CD4-positive, alpha-beta T cell treated with Interleukin-6 at 100 ng/mL for 8 hours (primary cell): ENCODE data around the gene NAALADL2.
"Not testable (repeated sequence)": the region's sequence is repeated elsewhere in the genome, so short reads cannot be mapped to it uniquely, and the experiment has no call there.

Experiments
- DNase-seq: peaks from one replicate; pipeline ENCODE4 v3.0.0-alpha.2; 2020; ENCODE audit warnings: mixed read lengths, low spot score

Gene NAALADL2

GRCh38 chr3:175131866-175132265 lies 272.7 kb downstream of the NAALADL2 start:
- not testable (repeated sequence) for DNase-seq

- DNase-seq, result not testable (repeated sequence)
Measured at GRCh38 chr3:175132706-175133105, 273.6 kb downstream of the NAALADL2 start.

- no peak for DNase-seq
Measured at GRCh38 chr3:175144368-175144767, 285.2 kb downstream of the NAALADL2 start.

GRCh38 chr3:175146258-175146657 lies 287.1 kb downstream of the NAALADL2 start:
- no peak for DNase-seq

GRCh38 chr3:175149675-175150074 lies 290.5 kb downstream of the NAALADL2 start:
- no peak for DNase-seq

GRCh38 chr3:175150812-175151401 lies 291.8 kb downstream of the NAALADL2 start:
- DNase-seq, result no peak

- no peak for DNase-seq
Measured at GRCh38 chr3:175153595-175153994, 294.5 kb downstream of the NAALADL2 start.

GRCh38 chr3:175155172-175155571 lies 296.0 kb downstream of the NAALADL2 start:
- DNase-seq, result no peak

- no peak for DNase-seq
Measured at GRCh38 chr3:175159202-175159601, 300.1 kb downstream of the NAALADL2 start.

GRCh38 chr3:175161291-175161690 lies 302.2 kb downstream of the NAALADL2 start:
- DNase-seq, result no peak

- DNase-seq, result no peak
Measured at GRCh38 chr3:175163686-175164085, 304.6 kb downstream of the NAALADL2 start.

- not testable (repeated sequence) for DNase-seq
Measured at GRCh38 chr3:175173117-175173516, 314.0 kb downstream of the NAALADL2 start.

GRCh38 chr3:175176556-175176955 lies 317.4 kb downstream of the NAALADL2 start:
- DNase-seq, result no peak

- no peak for DNase-seq
Measured at GRCh38 chr3:175179055-175179454, 319.9 kb downstream of the NAALADL2 start.

GRCh38 chr3:175184392-175184791 lies 325.3 kb downstream of the NAALADL2 start:
- DNase-seq, result no peak

- DNase-seq, result no peak
Measured at GRCh38 chr3:175185903-175186302, 326.8 kb downstream of the NAALADL2 start.

- DNase-seq, result no peak
Measured at GRCh38 chr3:175186511-175186910, 327.4 kb downstream of the NAALADL2 start.

- no peak for DNase-seq
Measured at GRCh38 chr3:175187586-175187985, 328.5 kb downstream of the NAALADL2 start.

GRCh38 chr3:175192536-175192935 lies 333.4 kb downstream of the NAALADL2 start:
- DNase-seq, result no peak

GRCh38 chr3:175193815-175194518 lies 334.8 kb downstream of the NAALADL2 start:
- DNase-seq, result no peak

GRCh38 chr3:175198991-175199783 lies 340.1 kb downstream of the NAALADL2 start:
- DNase-seq, result no peak

- DNase-seq, result no peak
Measured at GRCh38 chr3:175199961-175200360, 340.8 kb downstream of the NAALADL2 start.
